PC-9 (cell line): ENCODE measurements around the gene TMEM120B.

Experiments
- CTCF ChIP-seq: fragments of 200-600 bp; sonication (generic); conservative IDR thresholded peaks from 2 replicates; pipeline ENCODE4 v1.6.1; 2017; ENCODE audit warnings: mixed run types, antibody characterized with exemption, mild to moderate bottlenecking, moderate library complexity
- EZH2 ChIP-seq: fragments of 200-600 bp; sonication (generic); IDR thresholded peaks from 2 replicates; pipeline ENCODE4 v1.8.0; 2017; ENCODE audit warnings: antibody characterized with exemption, low read depth

GRCh38 chr12:121830134-121830533 is 117.6 kb downstream of the TMEM120B start:
- no peak for TF ChIP-seq CTCF
- no peak for TF ChIP-seq EZH2
